Heart right ventricle (tissue), 16 donors: ENCODE measurements around the gene POU6F2. TPM values are rescaled to one million over a fixed set of nuclear protein-coding genes. Genes with fewer than 3 reads are reported as not detected.

Source experiments
- ATAC-seq, 8 donors: fragments of 200-7000 bp; cut with Tn5 transposase; one replicate each; pipeline ENCODE4 v1.9.1; 2020; ENCODE audit warnings: mild to moderate bottlenecking in 8 of 8, moderate library complexity in 8 of 8, moderate number of reproducible peaks in 1 of 8
- DNase-seq, 2 donors: peaks; one replicate each; pipeline ENCODE4 v3.0.0-alpha.2; 2020
- H3K27ac ChIP-seq, 10 donors: fragments of 200-600 bp; sonication (generic) in 2 of 10; one replicate each; pipeline versions ENCODE4 v1.5.0 to v1.8.0; 2020 to 2022; ENCODE audit warnings: mild to moderate bottlenecking in 3 of 10
- H3K27me3 ChIP-seq, 7 donors: fragments of 200-600 bp; one replicate each; pipeline ENCODE4 v1.8.0; 2021 to 2022; ENCODE audit warnings: mild to moderate bottlenecking in 2 of 7
- H3K36me3 ChIP-seq, 9 donors: fragments of 200-600 bp; sonication (generic) in 1 of 9; one replicate each; pipeline versions ENCODE4 v1.5.0 to v1.8.0; 2020 to 2022; ENCODE audit warnings: mild to moderate bottlenecking in 2 of 9
- H3K4me1 ChIP-seq, 9 donors: fragments of 200-600 bp; sonication (generic) in 1 of 9; one replicate each; pipeline versions ENCODE4 v1.5.0 to v1.8.0; 2020 to 2022; ENCODE audit warnings: mild to moderate bottlenecking in 4 of 9
- H3K4me3 ChIP-seq, 10 donors: fragments of 200-600 bp; sonication (generic) in 2 of 10; one replicate each; pipeline versions ENCODE4 v1.5.0 to v1.8.0; 2020 to 2022; ENCODE audit warnings: mild to moderate bottlenecking in 7 of 10, moderate library complexity in 2 of 10
- H3K9me3 ChIP-seq, 11 donors: fragments of 200-600 bp in 10 of 11; sonication (generic) in 2 of 11; one replicate each; pipeline versions ENCODE4 v1.5.0 to v1.8.0; 2013 to 2022; ENCODE audit warnings: mild to moderate bottlenecking in 2 of 11, control low read depth in 1 of 11, moderate library complexity in 1 of 11
- WGBS, 2 donors: extraction: QIAGEN DNeasy Blood & Tissue Kit; methylation state at CpG; one replicate each; pipeline ENCODE4 v1.1.7; 2013; ENCODE audit warnings: inconsistent platforms in 1 of 2; 5-methylcytosine and 5-hydroxymethylcytosine counted together
- intact Hi-C, 10 donors: fragments of 100-400 bp; cut with DNase I; formaldehyde crosslinking; loops; one replicate each; pipeline versions ENCODE4 v1.11.1 to v1.14.2; 2022
- polyA plus RNA-seq, 2 donors: library from polyadenylated mRNA; stranded (reverse); fragments of 200-250 nt; gene quantifications; one replicate each; pipeline ENCODE4 v1.2.3, GENCODE V29; 2013
- total RNA-seq, 10 donors: library from RNA; stranded (reverse); fragmentation: NEBNext Ultra II Directional in 3 of 10; extraction: Animal tissue kit (Norgen Biotek cat#: 25700) in 3 of 10; gene quantifications; one replicate each; pipeline versions ENCODE4 v1.2.1 to v1.2.4, GENCODE V29; 2021 to 2023
- TF ChIP-seq, protein P1 (sequence below), 9 donors: fragments of 200-600 bp; sonication (generic) in 2 of 9; IDR thresholded peaks; one replicate each; pipeline versions ENCODE4 v1.5.0 to v1.8.0; 2021 to 2022; ENCODE audit warnings: antibody characterized with exemption in 9 of 9, mild to moderate bottlenecking in 5 of 9, moderate library complexity in 1 of 9
- donor health status: Arrhythmogenic right ventricular cardiomyopathy.
- donor health status: ischemic (EF 13 %, LVEDD 7.1; RV severe dilation, severe dysfunction).
- donor health status: healthy with polysubstance abuse.
- donor health status: DM: no; HTN: yes; CAD: no.
- donor health status: DM: no; HTN: no; CAD: no.
- donor health status: ischemic (EF 25% LVEDD 6.9; RV normal size, moderate dysfunction).
- donor health status: ischemic (EF 25% LVEDD 5.7; RV mildly dilated, moderate dysfunction).
- donor health status: healthy.
- donor health status: DM: yes; HTN: yes; CAD: no.
- donor health status: Ischemic cardiomyopathy.
- donor health status: ischemic (EF 35%, LVEDD 5.7; RV mildly dilated, moderate dysfunction).
- donor health status: nonischemic (EF 11% LVEDD 7.7; RV severe dilation, severe dysfunction).
- donor health status: DM: yes; HTN: yes; CAD: no.
- donor health status: PGD.
- donor health status: ischemic (EF 29% LVEDD 5.4; RV normal size, mild dysfunction).
- donor health status: nonischemic (EF 23%, LVEDD 6.1; RV moderate dilation, normal function).

POU6F2 gene
- total and polyA plus RNA-seq, 12 donors: under 0.01 to 0.83 (median 0.34) TPM

GRCh38 chr7:39461263-39461820, 483.6 kb downstream of the POU6F2 start:
- DNase-seq (no peak), ATAC-seq (no peak)
- Histone ChIP-seq H3K4me3 (no peak overlapping the region), H3K27ac (no peak overlapping the region), H3K4me1 (peaks cover 0 to 6% (median 0%) of the 10 kb centered on the region in 9 donors), H3K27me3 (peaks cover 0 to 12% (median 0%) of the 10 kb centered on the region in 7 donors), H3K9me3 (no peaks in the 10 kb centered on the region), H3K36me3 (no peaks in the 10 kb centered on the region)
- intact Hi-C loops: loop anchor here in 5 of 10 donors (5.0 to 10.0 kb wide), 4 partner anchors 527 to 667 kb away; no protein-coding TSS in a partner anchor
- 71 to 78% methylated on average over 4 of the region's 4 CpGs for WGBS, 2 donors
- TF ChIP-seq, protein P1, sequence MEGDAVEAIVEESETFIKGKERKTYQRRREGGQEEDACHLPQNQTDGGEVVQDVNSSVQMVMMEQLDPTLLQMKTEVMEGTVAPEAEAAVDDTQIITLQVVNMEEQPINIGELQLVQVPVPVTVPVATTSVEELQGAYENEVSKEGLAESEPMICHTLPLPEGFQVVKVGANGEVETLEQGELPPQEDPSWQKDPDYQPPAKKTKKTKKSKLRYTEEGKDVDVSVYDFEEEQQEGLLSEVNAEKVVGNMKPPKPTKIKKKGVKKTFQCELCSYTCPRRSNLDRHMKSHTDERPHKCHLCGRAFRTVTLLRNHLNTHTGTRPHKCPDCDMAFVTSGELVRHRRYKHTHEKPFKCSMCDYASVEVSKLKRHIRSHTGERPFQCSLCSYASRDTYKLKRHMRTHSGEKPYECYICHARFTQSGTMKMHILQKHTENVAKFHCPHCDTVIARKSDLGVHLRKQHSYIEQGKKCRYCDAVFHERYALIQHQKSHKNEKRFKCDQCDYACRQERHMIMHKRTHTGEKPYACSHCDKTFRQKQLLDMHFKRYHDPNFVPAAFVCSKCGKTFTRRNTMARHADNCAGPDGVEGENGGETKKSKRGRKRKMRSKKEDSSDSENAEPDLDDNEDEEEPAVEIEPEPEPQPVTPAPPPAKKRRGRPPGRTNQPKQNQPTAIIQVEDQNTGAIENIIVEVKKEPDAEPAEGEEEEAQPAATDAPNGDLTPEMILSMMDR (IDR thresholded peaks at IDR 0.05): no peak

DNA sequence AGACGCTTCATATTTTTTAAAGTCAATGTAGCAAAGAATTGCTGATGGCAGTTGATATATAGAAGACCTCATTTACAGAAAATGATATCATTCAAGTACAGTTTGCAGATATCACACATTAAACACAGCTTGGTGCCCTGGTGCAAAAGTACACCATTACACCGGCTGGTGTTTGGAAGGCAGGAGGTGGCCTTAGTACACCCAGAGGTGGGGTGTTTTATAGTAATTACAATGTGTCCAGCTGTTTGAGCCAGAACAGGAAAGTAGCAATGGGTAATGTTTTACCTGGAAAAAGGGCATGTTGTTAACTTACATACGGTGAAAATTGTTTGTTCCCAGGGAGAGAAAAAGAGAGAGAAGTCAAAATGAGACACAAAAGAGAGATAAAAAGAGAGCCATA, 485.5 kb downstream of the POU6F2 start:
- Histone ChIP-seq H3K9me3 (no peaks in the 10 kb centered on the region), H3K36me3 (no peaks in the 10 kb centered on the region), H3K4me1 (peaks cover 0 to 6% (median 0%) of the 10 kb centered on the region in 9 donors), H3K27ac (no peak overlapping the region), H3K4me3 (no peak overlapping the region), H3K27me3 (peaks cover 0 to 13% (median 3%) of the 10 kb centered on the region in 7 donors)
- ATAC-seq (no peak), DNase-seq (no peak)
- TF ChIP-seq, protein P1 (IDR thresholded peaks at IDR 0.05): no peak
- WGBS, 2 donors: 94 to 96% methylated on average over 3 of the region's 3 CpGs
- intact Hi-C loops: loop anchor here in 5 of 10 donors (5.0 to 10.0 kb wide), 4 partner anchors 528 to 668 kb away; no protein-coding TSS in a partner anchor

- WGBS, 2 donors: 76 to 80% methylated on average over 16 of the region's 16 CpGs
- DNase-seq: no peak
- H3K4me3 ChIP-seq: peak overlapping the region in 1 of 10 donors; percentile 6
- TF ChIP-seq, protein P1 (IDR thresholded peaks at IDR 0.05): no peak
- ATAC-seq: peak in 1 of 8 donors; percentile 28
- H3K27me3 ChIP-seq: peaks cover 0 to 18% (median 3%) of the 10 kb centered on the region in 7 donors
- intact Hi-C loops: loop anchor here in 8 of 10 donors (1.0 to 10.0 kb wide), 9 partner anchors 530 to 670 kb away; no protein-coding TSS in a partner anchor
- no peaks in the 10 kb centered on the region for H3K36me3 ChIP-seq
- no peaks in the 10 kb centered on the region for H3K9me3 ChIP-seq
- peaks cover 0 to 6% (median 0%) of the 10 kb centered on the region in 9 donors for H3K4me1 ChIP-seq
- no peak overlapping the region for H3K27ac ChIP-seq
Observed at GRCh38 chr7:39464350-39465054, 486.8 kb downstream of the POU6F2 start.

DNA sequence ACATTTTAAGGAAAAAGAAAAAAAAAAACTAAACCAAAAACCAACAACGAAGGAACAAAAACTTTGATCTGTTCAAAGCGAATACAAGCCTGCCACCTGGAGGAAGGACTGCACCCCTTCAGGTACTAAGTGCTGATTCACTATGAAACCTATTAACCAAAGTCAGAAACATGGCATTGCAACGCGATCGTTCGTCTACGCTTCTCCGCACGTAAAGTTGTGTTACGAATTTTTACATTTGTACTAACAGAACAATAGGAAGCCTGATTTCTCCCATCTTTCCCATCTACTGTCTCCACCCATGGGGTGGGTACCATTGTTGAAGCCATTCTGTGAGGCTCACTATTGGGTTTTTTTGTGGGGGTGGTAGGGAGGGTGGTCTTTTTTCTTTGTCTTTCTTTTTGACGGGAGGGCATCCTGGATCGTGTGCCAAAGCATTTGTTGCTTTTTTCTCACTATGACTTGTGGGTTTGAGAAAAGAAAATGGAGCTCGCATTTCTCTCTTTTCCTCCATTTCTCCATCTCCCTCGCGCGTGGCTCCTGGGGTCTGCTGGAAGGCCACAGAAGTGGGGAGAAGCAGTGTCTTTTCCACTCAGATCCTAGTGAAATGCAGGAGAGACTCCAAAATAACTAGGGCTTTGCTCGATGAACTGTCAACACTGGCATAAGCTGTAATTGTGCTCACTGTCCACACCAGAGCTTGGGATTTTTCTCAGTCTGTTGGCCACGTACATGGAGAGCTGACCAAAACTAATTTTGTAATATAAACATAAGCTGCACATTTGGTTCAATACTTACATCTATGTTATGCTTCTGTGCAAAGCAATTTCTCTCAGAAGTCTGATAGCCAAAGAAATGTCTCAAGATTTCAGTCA, 487.6 kb downstream of the POU6F2 start:
- TF ChIP-seq, protein P1 (IDR thresholded peaks at IDR 0.05): peak; percentile 51 to 81 (median 65)
- intact Hi-C loops: loop anchor here in 8 of 10 donors (1.0 to 10.0 kb wide), 9 partner anchors 530 to 670 kb away; no protein-coding TSS in a partner anchor
- peaks cover 0 to 20% (median 3%) of the 10 kb centered on the region in 7 donors for H3K27me3 ChIP-seq
- H3K4me3 ChIP-seq: peak overlapping the region in 1 of 10 donors; percentile 6
- H3K9me3 ChIP-seq: no peaks in the 10 kb centered on the region
- no peak overlapping the region for H3K27ac ChIP-seq
- peak in 5 of 8 donors; percentile 55 to 77 (median 68) for ATAC-seq
- WGBS, 2 donors: 33 to 41% methylated on average over 18 of the region's 18 CpGs
- H3K4me1 ChIP-seq: peaks cover 0 to 6% (median 0%) of the 10 kb centered on the region in 9 donors
- peak in 1 of 2 donors; percentile 21 for DNase-seq
- H3K36me3 ChIP-seq: no peaks in the 10 kb centered on the region
